ENCODE measurements around the gene KRT40.
"Not testable (repeated sequence)": the region's sequence is repeated elsewhere in the genome, so short reads cannot be mapped to it uniquely, and the experiment has no call there.

The KRT40 gene

GRCh38 chr17:40984226-40984625 lies at the start of gene KRT40:
Gene KRT40 (minus strand): TSS chr17:40984326. CDS start chr17:40984273, 53 bp downstream.
- no peak for DNase-seq (ENCODE audit: low read depth)

- no peak for DNase-seq (ENCODE audit: low read depth)
Observed at GRCh38 chr17:41029633-41030245, 45.6 kb upstream of the KRT40 start, which contains the start of gene KRTAP1-4. Gene KRTAP1-4 (minus strand): TSS chr17:41030195. CDS start chr17:41030078, 117 bp downstream.

DNA sequence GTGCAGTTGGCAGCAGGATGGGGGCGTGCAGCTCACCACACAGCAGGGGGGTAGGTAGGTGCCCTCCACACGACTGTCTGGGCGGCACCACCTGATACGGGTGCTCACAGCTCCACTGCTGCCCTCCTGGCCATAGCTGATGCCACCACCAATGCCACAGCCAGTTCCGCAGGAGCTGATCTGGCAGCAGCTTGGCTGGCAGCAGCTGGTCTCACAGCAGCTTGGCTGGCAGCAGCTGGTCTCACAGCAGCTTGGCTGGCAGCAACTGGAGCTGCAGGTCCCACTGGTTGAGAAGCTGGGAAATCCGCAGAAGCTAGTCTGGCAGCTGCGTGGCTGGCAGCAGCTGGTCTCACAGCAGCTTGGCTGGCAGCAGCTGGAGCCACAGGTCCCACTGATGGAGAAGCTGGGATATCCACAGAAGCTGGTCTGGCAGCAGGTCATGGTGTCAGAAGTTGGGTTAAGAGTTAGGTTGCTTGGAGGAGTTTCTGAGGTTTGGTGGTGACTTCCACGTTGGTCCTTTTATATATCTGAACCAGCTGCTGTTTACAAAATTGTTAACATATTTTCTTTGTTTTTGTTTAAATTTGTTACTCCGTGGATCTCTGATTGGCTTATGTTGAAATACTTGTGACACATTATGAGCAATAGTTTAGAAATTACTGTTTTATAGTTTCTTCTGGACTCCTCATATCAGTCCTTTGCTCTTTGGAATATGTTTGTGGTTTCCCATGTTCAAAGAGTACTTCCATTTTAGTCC lies 42.8 kb upstream of the KRT40 start, which contains the start of gene KRTAP1-5:
KRTAP1-5 (minus strand) TSS at position 494 of the 757 bp plus-strand sequence; CDS start at position 441, 53 bp downstream.
- DNase-seq (ENCODE audit: low read depth): no peak

DNA sequence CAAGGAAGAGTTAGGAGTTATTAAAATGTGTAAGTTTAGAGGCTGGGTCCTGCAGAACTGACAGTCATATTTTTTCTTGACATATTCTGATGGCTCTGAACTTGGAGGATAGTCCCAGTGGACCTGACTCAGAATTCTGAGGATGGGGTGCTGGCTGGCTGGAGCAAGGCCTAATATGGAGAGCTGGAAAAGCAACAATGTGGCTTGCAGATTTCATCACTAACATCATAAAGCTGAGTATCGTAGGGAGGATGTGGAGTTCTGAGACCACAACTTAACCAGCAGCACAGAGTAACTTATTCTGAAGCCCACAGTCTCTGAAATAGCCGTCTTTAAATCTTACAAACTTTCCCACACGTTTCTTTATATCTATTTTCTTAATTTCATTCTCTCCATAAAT lies 40.6 kb upstream of the KRT40 start:
- DNase-seq (ENCODE audit: low read depth): no peak

DNA sequence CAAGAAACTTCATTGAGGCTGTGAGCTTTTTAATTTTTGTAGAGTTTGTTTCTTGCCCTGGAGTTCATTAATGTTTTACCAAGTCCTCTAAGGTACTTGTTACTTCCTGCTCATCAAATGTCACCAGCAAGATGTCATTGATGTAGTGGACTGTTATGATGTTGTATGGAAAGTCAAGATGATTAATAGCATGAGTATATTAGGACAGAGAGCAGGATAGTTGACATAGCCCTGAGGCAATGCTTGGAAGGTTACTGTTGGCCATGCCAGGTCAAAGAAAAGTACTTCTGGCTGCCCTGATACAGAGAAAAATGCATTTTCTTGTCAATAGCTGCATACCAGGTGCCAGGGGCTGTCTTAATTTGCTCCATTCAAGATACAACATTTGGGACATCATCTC lies 36.2 kb upstream of the KRT40 start:
- DNase-seq (ENCODE audit: low read depth): no peak

GRCh38 chr17:41019415-41019814 lies 35.3 kb upstream of the KRT40 start:
- no peak for DNase-seq (ENCODE audit: low read depth)

GRCh38 chr17:41018541-41018940 lies 34.4 kb upstream of the KRT40 start:
- no peak for DNase-seq (ENCODE audit: low read depth)

DNA sequence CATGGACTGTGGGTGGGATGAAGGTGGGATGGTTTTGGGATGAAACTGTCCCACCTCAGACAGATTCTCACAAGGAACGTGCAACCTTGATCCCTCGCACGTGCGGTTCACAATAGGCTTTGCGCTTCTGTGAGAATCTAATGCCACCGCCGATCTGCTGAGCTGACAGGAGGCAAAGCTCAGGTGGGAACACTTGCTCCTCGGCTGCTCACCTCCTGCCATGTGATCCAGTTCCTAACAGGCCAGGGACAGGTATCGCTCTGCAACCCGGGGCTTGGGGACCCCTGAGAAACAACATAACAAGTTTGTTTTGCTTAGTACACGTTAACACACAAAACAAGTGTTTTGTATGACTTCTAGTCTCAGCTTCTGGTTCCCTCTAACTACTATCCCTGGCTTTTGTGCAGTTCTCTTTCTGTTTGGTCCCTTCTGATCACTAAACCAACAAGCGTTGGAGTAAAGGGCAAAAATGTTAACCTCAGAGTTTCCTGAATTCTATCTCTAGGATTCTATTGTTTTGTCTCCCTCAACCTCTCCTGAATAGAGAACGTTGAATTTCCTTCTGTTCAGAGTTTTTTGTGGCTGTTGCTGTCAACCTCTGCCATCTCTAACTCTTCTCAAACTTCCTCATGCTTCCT lies 32.6 kb upstream of the KRT40 start:
- no peak for DNase-seq (ENCODE audit: low read depth)

- no peak for DNase-seq (ENCODE audit: low read depth)
Observed at GRCh38 chr17:41015454-41015853, 31.3 kb upstream of the KRT40 start.

GRCh38 chr17:41013606-41014005 lies 29.5 kb upstream of the KRT40 start:
- DNase-seq (ENCODE audit: low read depth): no peak

DNA sequence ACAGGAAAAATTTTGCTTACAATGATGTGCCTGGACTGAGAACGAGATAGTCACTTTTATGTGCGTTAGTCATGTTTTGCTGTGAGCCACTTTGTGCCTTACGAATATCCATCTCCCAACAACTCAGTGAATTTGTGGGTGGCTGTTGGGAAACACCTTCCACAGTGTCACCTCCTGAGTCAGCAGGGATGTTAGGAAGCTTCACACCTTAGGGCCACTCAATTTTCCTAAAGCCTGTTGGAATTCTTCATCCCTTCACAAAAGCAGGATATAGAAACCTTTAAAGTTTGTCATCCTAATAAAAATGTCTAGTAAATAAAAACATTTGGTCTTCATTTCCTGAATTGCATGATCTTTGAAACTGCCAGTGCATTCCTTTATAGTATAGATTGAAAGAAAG lies 29.1 kb upstream of the KRT40 start:
- DNase-seq (ENCODE audit: low read depth): no peak

- no peak for DNase-seq (ENCODE audit: low read depth)
Observed at GRCh38 chr17:41012326-41013120, 28.4 kb upstream of the KRT40 start.

DNA sequence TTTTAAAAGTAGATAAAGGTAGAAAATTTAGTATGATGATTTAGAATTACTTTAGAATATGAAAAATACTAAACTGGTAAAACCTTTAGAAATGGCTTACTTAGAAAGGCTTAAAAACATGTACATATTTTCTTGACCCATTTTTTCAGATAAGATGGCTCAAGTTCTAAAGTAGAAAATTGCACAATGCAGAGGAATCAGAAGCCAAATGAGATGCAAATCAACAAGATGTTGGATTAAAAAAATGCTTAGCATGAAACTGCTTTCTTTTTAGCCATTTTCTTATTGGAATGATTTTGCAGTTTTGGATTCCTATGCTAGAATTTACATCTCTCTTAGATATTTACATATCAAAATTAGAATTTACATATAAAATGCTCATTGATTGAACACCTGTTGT lies 26.3 kb upstream of the KRT40 start:
- DNase-seq (ENCODE audit: low read depth): no peak

DNA sequence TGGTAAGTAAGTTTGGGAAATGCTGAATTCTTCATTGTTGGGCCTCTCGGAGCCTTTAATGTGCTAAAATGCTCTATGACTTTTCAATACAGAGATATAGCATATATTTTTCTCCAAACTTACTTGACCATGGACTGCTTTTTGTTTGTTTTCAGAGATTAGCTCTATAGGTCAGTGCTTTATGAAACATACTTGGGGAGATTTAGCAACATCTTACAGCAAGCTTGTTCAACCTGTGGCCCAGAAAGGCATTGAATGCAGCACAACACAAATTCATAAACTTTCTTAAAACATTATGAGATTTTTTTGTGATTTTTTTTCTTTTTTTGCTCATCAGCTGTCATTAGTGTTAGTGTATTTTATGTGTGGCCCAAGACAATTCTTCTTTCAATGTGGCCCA lies 25.8 kb upstream of the KRT40 start:
- no peak for DNase-seq (ENCODE audit: low read depth)

- DNase-seq (ENCODE audit: low read depth): no peak
Observed at GRCh38 chr17:41009301-41009760, 25.2 kb upstream of the KRT40 start.

GRCh38 chr17:41008811-41009210 lies 24.7 kb upstream of the KRT40 start, which contains the start of gene KRTAP3-1:
Gene KRTAP3-1 (minus strand): TSS chr17:41009128. CDS start chr17:41009074, 54 bp downstream.
- no peak for DNase-seq (ENCODE audit: low read depth)

GRCh38 chr17:41004397-41004796 lies 20.3 kb upstream of the KRT40 start:
- DNase-seq (ENCODE audit: low read depth): no peak

DNA sequence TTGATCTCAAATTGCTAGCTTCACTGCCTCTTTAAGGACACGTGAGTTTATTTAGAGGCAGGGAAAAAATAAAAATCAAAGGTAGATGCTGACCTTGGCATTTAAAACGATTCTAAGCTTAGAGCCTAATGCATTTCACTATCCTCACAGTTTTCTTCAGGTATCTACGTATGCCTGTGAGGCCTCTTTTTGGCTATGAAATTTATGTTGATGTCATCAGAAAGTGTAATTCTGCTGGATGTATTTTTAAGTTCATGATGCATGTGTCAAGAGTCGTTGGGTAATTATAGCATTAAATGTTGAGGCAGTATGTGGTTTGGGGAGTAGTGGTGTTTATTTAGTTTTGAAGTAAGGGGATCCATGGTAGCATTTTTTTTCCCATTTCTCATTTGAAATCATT lies 19.8 kb upstream of the KRT40 start:
- no peak for DNase-seq (ENCODE audit: low read depth)

DNA sequence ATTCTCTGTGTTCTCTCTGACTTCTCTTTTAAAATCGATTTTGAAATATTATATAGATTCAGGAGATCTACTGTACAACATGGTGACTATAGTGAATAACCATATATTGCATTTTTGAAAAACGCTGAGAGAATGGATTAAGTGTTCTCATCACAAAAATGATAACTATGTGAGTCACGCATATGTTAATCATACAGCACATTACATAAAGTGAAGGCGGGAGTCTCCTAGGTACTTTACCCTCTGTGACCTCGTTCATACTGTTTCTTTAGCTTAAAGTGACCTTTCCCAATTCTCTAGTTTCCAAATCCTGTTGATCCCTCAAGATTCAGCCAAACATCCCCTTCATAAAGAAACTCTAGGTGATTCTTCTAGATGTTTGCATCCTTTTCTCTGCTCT lies 18.7 kb upstream of the KRT40 start:
- DNase-seq (ENCODE audit: low read depth): no peak

- no peak for DNase-seq (ENCODE audit: low read depth)
Observed at GRCh38 chr17:41001795-41002194, 17.7 kb upstream of the KRT40 start.

DNA sequence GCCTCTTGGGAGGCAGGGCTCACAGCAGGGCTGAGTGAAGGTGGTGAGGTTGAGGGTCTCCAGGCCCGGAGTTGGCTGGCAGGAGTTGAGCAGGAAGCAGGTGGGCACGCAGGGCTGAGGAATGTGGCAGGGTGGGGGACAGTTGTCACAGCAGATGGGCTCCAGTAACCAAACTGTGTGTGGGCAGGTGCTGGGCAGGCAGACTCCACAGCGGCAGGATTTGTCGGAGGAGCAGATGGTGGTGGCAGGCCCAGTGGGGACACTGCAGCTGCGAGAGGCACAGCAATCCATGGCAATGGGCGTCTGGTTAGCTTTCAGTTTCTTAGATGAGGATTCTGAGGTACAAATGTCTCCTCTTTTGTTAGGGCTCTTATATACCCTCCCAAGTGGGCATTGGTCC lies 15.4 kb upstream of the KRT40 start, which contains the start of gene KRTAP3-2:
KRTAP3-2 (minus strand) TSS at position 344 of the 400 bp plus-strand sequence; CDS start at position 291, 53 bp downstream.
- DNase-seq (ENCODE audit: low read depth): not testable (repeated sequence)

- DNase-seq (ENCODE audit: low read depth): no peak
Observed at GRCh38 chr17:40997361-40997760, 13.2 kb upstream of the KRT40 start.
